Measurements from ENCODE around the gene CTBP2. TPM values are rescaled to one million over a fixed set of nuclear protein-coding genes. Genes with fewer than 3 reads are reported as not detected.

Gene CTBP2
- total RNA-seq, 6 experiments from 2014 or later: 3.2 to 8.2 (median 5.4) TPM

DNA sequence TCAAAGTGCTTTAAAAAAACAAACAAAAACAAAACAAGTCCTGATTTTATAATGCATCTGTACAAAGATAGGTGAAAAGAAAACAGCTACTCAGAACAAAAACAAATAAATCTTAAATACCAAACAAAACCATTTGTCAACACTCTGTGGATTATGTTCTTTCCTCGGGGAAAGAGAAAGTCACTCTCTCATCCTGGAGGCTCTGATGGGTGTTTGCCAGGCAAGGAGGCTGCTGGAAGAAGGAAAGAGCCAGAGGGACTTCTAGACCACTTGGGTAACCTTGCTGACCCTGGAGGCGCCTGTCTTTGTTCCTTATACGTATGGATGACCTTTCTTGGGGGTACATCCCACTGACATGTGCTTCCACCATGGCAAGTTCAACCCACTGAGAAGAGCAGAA is 125.7 kb downstream of the CTBP2 start:
- Histone ChIP-seq H3K4me3 (no peak overlapping the region), H3K36me3 (no peaks in the 10 kb centered on the region), H3K4me1 (peaks cover 0 to 4% (median 0%) of the 10 kb centered on the region in 4 donors), H3K9me3 (no peaks in the 10 kb centered on the region), H3K27ac (no peak overlapping the region), H3K27me3 (no peaks in the 10 kb centered on the region)
- TF ChIP-seq POLR2A (IDR thresholded peaks at IDR 0.05) (no peak), CTCF (IDR thresholded peaks at IDR 0.05) (no peak)
- intact Hi-C loops (cut with DNase I): no loop called here
- 27% methylated on average over 1 of the region's 3 CpGs for WGBS (ENCODE audit: insufficient coverage, low coverage, low lambda C conversion rate, missing lambda C conversion rate)
- no peak for ATAC-seq
- no peak for DNase-seq

DNA sequence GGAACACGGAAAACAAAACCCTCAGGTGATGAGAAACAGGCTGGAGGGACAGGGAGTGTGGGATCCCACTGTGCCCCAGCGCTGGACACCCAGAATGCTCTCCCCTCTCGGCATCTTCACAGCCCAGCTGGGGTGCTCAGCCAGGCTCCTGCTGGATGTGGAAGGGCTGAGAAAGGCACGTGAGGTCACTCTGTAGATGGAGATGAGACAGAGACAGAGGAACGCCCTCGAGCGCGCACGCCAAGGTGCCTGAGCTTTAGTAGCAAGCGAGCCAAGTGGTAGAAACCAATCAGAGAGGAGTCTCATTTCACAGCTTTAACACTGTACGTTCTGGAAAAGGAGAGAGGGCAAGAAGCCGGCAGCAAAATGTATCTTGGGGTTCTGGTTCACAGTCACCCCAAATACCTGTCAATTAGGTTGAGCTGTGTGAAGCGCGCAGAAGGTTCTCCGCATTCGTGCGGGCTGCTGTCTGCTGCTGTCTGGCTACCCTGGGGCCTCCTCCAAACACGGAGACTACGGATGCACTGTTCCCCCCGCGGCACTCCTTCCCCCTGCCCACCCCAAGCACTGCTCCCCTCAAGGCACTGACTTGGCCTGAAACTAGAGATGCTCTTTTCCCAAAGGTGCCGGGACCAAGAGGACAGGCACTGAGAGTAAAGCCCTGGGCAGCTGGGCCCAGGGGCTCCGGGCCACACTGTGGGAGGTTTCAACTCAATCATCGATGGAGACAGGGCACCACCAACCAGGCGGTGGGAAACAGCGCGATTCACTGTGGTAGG is 127.0 kb downstream of the CTBP2 start:
- Histone ChIP-seq H3K27ac (no peak overlapping the region), H3K4me1 (peaks cover 0 to under 1% (median 0%) of the 10 kb centered on the region in 4 donors), H3K36me3 (no peaks in the 10 kb centered on the region), H3K9me3 (no peaks in the 10 kb centered on the region), H3K4me3 (no peak overlapping the region), H3K27me3 (no peaks in the 10 kb centered on the region)
- WGBS (ENCODE audit: insufficient coverage, low coverage, low lambda C conversion rate, missing lambda C conversion rate): 87% methylated on average over 11 of the region's 27 CpGs
- DNase-seq (no peak), ATAC-seq (no peak)
- TF ChIP-seq POLR2A (IDR thresholded peaks at IDR 0.05): no peak
- TF ChIP-seq CTCF (IDR thresholded peaks at IDR 0.05): no peak
- intact Hi-C loops (cut with DNase I): no loop called here

- Histone ChIP-seq H3K27ac (no peak overlapping the region), H3K9me3 (no peaks in the 10 kb centered on the region), H3K4me3 (no peak overlapping the region), H3K36me3 (no peaks in the 10 kb centered on the region), H3K4me1 (no peaks in the 10 kb centered on the region), H3K27me3 (no peaks in the 10 kb centered on the region)
- ATAC-seq: no peak
- intact Hi-C loops (cut with DNase I): no loop called here
- no peak for DNase-seq
- TF ChIP-seq CTCF (IDR thresholded peaks at IDR 0.05) (no peak), POLR2A (IDR thresholded peaks at IDR 0.05) (no peak)
- 75% methylated on average over 6 of the region's 15 CpGs for WGBS (ENCODE audit: insufficient coverage, low coverage, low lambda C conversion rate, missing lambda C conversion rate)
Measured at GRCh38 chr10:125032474-125033020, 127.8 kb downstream of the CTBP2 start.

- Histone ChIP-seq H3K27me3 (no peaks in the 10 kb centered on the region), H3K36me3 (no peaks in the 10 kb centered on the region), H3K27ac (no peak overlapping the region), H3K4me1 (no peaks in the 10 kb centered on the region), H3K9me3 (no peaks in the 10 kb centered on the region), H3K4me3 (no peak overlapping the region)
- intact Hi-C loops (cut with DNase I): no loop called here
- DNase-seq: no peak
- TF ChIP-seq CTCF (IDR thresholded peaks at IDR 0.05): no peak
- no peak for TF ChIP-seq POLR2A (IDR thresholded peaks at IDR 0.05)
- 62% methylated on average over 5 of the region's 10 CpGs for WGBS (ENCODE audit: insufficient coverage, low coverage, low lambda C conversion rate, missing lambda C conversion rate)
- no peak for ATAC-seq
Measured at GRCh38 chr10:125030567-125031197, 129.7 kb downstream of the CTBP2 start.

All from right lobe of liver (tissue), 6 donors.